Trophoblast cell (in vitro differentiated cells and primary cell): ENCODE data around the gene LRRC27.
A peak's percentile ranks its signal among the peaks of the same experiment; 100 is the strongest.

ENCODE experiments used
- DNase-seq, 2 donors: peaks; one replicate each; pipeline ENCODE4 v3.0.0-alpha.2; 2016
- H2AFZ ChIP-seq: 2 replicates; pipeline ENCODE4 v1.6.1; 2013; ENCODE audit warnings: low read length, moderate library complexity, mild to moderate bottlenecking; ENCODE audit not compliant: insufficient read depth, poor library complexity
- H2AK5ac ChIP-seq: 2 replicates; pipeline ENCODE4 v1.6.1; 2013; ENCODE audit warnings: mild to moderate bottlenecking, low read length
- H2BK120ac ChIP-seq: 2 replicates; pipeline ENCODE4 v1.6.1; 2013; ENCODE audit warnings: low read length, mild to moderate bottlenecking, moderate library complexity; ENCODE audit not compliant: insufficient read depth, poor library complexity
- H2BK12ac ChIP-seq: 2 replicates; pipeline ENCODE4 v1.6.1; 2013; ENCODE audit warnings: mild to moderate bottlenecking, low read length, moderate library complexity
- H2BK5ac ChIP-seq: 2 replicates; pipeline ENCODE4 v1.6.1; 2013; ENCODE audit warnings: low read length, low read depth, moderate library complexity, mild to moderate bottlenecking; ENCODE audit not compliant: poor library complexity
- H3K14ac ChIP-seq: 2 replicates; pipeline ENCODE4 v1.6.1; 2013; ENCODE audit warnings: mild to moderate bottlenecking, low read length
- H3K18ac ChIP-seq: 2 replicates; pipeline ENCODE4 v1.6.1; 2013; ENCODE audit warnings: mild to moderate bottlenecking, low read length
- H3K23ac ChIP-seq: 2 replicates; pipeline ENCODE4 v1.6.1; 2013; ENCODE audit warnings: low read length
- H3K27ac ChIP-seq: 2 replicates; pipeline ENCODE4 v1.5.1; 2013; ENCODE audit warnings: low read depth, mild to moderate bottlenecking, inconsistent platforms, low read length, moderate library complexity
- H3K27me3 ChIP-seq: 2 replicates; pipeline ENCODE4 v1.6.1; 2013; ENCODE audit warnings: inconsistent platforms, mild to moderate bottlenecking, low read length, moderate library complexity; ENCODE audit not compliant: insufficient read depth
- H3K36me3 ChIP-seq, 2 experiments: 1 replicate in 1 of 2; 2 replicates in 1 of 2; pipeline ENCODE4 v1.6.1; 2013; ENCODE audit warnings: low read length in 2 of 2, mild to moderate bottlenecking in 2 of 2, moderate library complexity in 1 of 2; ENCODE audit not compliant: insufficient read depth in 2 of 2, control insufficient read depth in 1 of 2
- H3K4ac ChIP-seq: 2 replicates; pipeline ENCODE4 v1.6.1; 2013; ENCODE audit warnings: low read depth, mild to moderate bottlenecking, low read length, moderate library complexity
- H3K4me1 ChIP-seq, 2 experiments: 1 replicate in 1 of 2; 2 replicates in 1 of 2; pipeline ENCODE4 v1.6.1; 2013; ENCODE audit warnings: low read length in 2 of 2, mild to moderate bottlenecking in 2 of 2, moderate library complexity in 1 of 2; ENCODE audit not compliant: insufficient read depth in 2 of 2, control insufficient read depth in 1 of 2
- H3K4me2 ChIP-seq: 2 replicates; pipeline ENCODE4 v1.6.1; 2013; ENCODE audit warnings: inconsistent platforms, mild to moderate bottlenecking, low read length, moderate library complexity
- H3K4me3 ChIP-seq: 2 replicates; pipeline ENCODE4 v1.5.1; 2013; ENCODE audit warnings: mild to moderate bottlenecking, low read depth, low read length, inconsistent platforms
- H3K79me1 ChIP-seq: one replicate; pipeline ENCODE4 v1.6.1; 2013; ENCODE audit warnings: low read length
- H3K79me2 ChIP-seq: 2 replicates; pipeline ENCODE4 v1.6.1; 2013; ENCODE audit warnings: low read length, mild to moderate bottlenecking; ENCODE audit not compliant: control insufficient read depth, insufficient read depth, poor library complexity
- H3K9ac ChIP-seq: 2 replicates; pipeline ENCODE4 v1.6.1; 2013; ENCODE audit warnings: mild to moderate bottlenecking, low read length
- H3K9me3 ChIP-seq: 2 replicates; pipeline ENCODE4 v1.6.1; 2013; ENCODE audit warnings: low read depth, mild to moderate bottlenecking, control low read depth, inconsistent platforms, low read length; ENCODE audit not compliant: insufficient read depth
- H4K12ac ChIP-seq: 2 replicates; pipeline ENCODE4 v1.6.1; 2013; ENCODE audit warnings: low read depth, mild to moderate bottlenecking, low read length, moderate library complexity
- H4K8ac ChIP-seq: 2 replicates; pipeline ENCODE4 v1.6.1; 2013; ENCODE audit warnings: low read depth, mild to moderate bottlenecking, low read length, moderate library complexity
- H4K91ac ChIP-seq: one replicate; pipeline ENCODE4 v1.6.1; 2013; ENCODE audit warnings: low read depth, mild to moderate bottlenecking, low read length, moderate library complexity
- WGBS: extraction: QIAGEN DNeasy Blood & Tissue Kit; methylation state at CpG from one replicate; pipeline ENCODE4 v1.1.7; 2013; ENCODE audit warnings: missing lambda C conversion rate; ENCODE audit not compliant: insufficient read length, insufficient coverage; ENCODE audit errors: extremely low coverage; 5-methylcytosine and 5-hydroxymethylcytosine counted together

The LRRC27 gene

GRCh38 chr10:132319853-132320653 lies 11.9 kb upstream of the LRRC27 start:
- H4K91ac ChIP-seq, result no peak overlapping the region
- H4K8ac ChIP-seq, result no peak overlapping the region
- no peak overlapping the region for H3K9ac ChIP-seq
- no peak overlapping the region for H3K14ac ChIP-seq
- no peaks in the 10 kb centered on the region for H3K36me3 ChIP-seq
- H3K23ac ChIP-seq, result no peak overlapping the region
- H3K4me2 ChIP-seq, result no peak overlapping the region
- H2BK5ac ChIP-seq, result no peak overlapping the region
- H2AFZ ChIP-seq, result no peak overlapping the region
- no peak overlapping the region for H2BK12ac ChIP-seq
- H4K12ac ChIP-seq, result no peak overlapping the region
- DNase-seq, result peak; percentile 53 to 74
- H3K27me3 ChIP-seq, result no peaks in the 10 kb centered on the region
- H3K79me1 ChIP-seq, result no peaks in the 10 kb centered on the region
- no peaks in the 10 kb centered on the region for H3K9me3 ChIP-seq
- H3K4me3 ChIP-seq, result no peak overlapping the region
- no peak overlapping the region for H2BK120ac ChIP-seq
- no peak overlapping the region for H2AK5ac ChIP-seq
- H3K4ac ChIP-seq, result no peak overlapping the region
- no CpG with 5 or more reads among the region's 15 CpGs for WGBS
- H3K27ac ChIP-seq, result no peak overlapping the region
- H3K79me2 ChIP-seq, result no peaks in the 10 kb centered on the region
- H3K4me1 ChIP-seq, result peaks cover 0 to 4% of the 10 kb centered on the region in 2 experiments
- H3K18ac ChIP-seq, result no peak overlapping the region

GRCh38 chr10:132320654-132321469 lies 11.1 kb upstream of the LRRC27 start:
- WGBS, result no CpG with 5 or more reads among the region's 13 CpGs

DNA sequence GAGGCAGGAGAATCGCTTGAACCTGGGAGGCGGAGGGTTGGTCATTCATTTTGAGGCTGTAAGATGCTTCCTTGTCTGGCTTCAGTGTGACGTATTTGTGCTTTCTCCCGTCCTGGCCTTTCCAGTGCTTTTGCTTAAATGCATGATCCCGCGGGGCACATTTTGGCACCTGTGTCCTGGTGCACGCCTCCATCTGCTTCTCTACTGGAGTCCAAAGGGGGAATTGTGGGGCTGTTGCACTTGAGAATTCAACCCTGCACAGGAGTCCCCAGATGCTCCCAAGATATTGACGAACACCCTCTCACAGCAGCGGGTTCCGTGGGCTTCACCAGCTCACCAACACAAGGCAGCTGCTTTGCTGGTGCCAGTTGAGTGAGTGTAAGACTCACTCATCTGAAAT lies 10.3 kb upstream of the LRRC27 start:
- no peak overlapping the region for H2AFZ ChIP-seq
- no peak overlapping the region for H3K27ac ChIP-seq
- H3K23ac ChIP-seq, result no peak overlapping the region
- H3K9ac ChIP-seq, result no peak overlapping the region
- WGBS, result no CpG with 5 or more reads among the region's 10 CpGs
- no peak overlapping the region for H2BK5ac ChIP-seq
- no peak overlapping the region for H3K4me2 ChIP-seq
- no peaks in the 10 kb centered on the region for H3K79me2 ChIP-seq
- H3K27me3 ChIP-seq, result no peaks in the 10 kb centered on the region
- no peak overlapping the region for H4K91ac ChIP-seq
- H4K8ac ChIP-seq, result no peak overlapping the region
- no peak overlapping the region for H2AK5ac ChIP-seq
- no peak overlapping the region for H3K4me3 ChIP-seq
- H3K14ac ChIP-seq, result no peak overlapping the region
- H3K18ac ChIP-seq, result no peak overlapping the region
- no peak for DNase-seq
- H2BK12ac ChIP-seq, result no peak overlapping the region
- peaks cover 0 to 4% of the 10 kb centered on the region in 2 experiments for H3K4me1 ChIP-seq
- peaks cover 0 to 2% of the 10 kb centered on the region in 2 experiments for H3K36me3 ChIP-seq
- H3K9me3 ChIP-seq, result no peaks in the 10 kb centered on the region
- no peak overlapping the region for H4K12ac ChIP-seq
- no peaks in the 10 kb centered on the region for H3K79me1 ChIP-seq
- H2BK120ac ChIP-seq, result no peak overlapping the region
- H3K4ac ChIP-seq, result no peak overlapping the region

More at GRCh38 chr10:132320654-132321469, 11.1 kb upstream of the LRRC27 start:
- Histone ChIP-seq H3K9me3 (no peaks in the 10 kb centered on the region), H4K91ac (no peak overlapping the region), H4K8ac (no peak overlapping the region), H3K27ac (no peak overlapping the region), H3K18ac (no peak overlapping the region), H3K4me3 (no peak overlapping the region), H2BK120ac (no peak overlapping the region), H3K36me3 (peaks cover 0 to 2% of the 10 kb centered on the region in 2 experiments), H3K4ac (no peak overlapping the region), H2AFZ (no peak overlapping the region), H3K23ac (no peak overlapping the region), H3K79me2 (no peaks in the 10 kb centered on the region), H4K12ac (no peak overlapping the region), H3K9ac (no peak overlapping the region), H3K4me1 (peaks cover 0 to 4% of the 10 kb centered on the region in 2 experiments), H3K27me3 (no peaks in the 10 kb centered on the region), H2AK5ac (no peak overlapping the region), H3K14ac (no peak overlapping the region), H3K4me2 (no peak overlapping the region), H3K79me1 (no peaks in the 10 kb centered on the region), H2BK5ac (no peak overlapping the region), H2BK12ac (no peak overlapping the region)
- DNase-seq, result no peak

DNA sequence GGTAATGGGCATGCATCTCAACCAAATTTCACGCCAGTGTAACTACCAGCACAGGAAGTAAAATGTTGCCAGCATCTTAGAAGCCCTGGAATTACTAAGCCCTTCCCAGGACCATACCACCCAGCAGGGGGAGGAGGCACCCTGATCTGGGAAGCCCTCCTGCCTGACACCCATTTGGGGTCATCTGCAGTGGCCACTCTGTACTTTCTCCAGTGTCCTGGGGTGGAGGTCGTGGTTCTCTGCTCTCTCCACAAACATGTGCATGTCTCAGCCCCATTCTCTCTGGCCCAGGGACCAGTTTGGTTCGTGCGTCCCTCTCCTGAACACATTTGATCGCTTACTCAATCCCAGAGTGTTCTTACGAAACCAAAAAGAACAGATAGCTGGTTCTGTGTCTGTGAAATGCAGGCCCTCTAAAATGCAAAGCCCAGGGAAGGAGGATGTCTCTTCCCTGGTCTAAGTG lies 9.4 kb upstream of the LRRC27 start:
- no peak overlapping the region for H2BK5ac ChIP-seq
- H2AFZ ChIP-seq, result no peak overlapping the region
- H3K79me2 ChIP-seq, result no peaks in the 10 kb centered on the region
- no peak overlapping the region for H2BK120ac ChIP-seq
- no peak overlapping the region for H3K9ac ChIP-seq
- H4K8ac ChIP-seq, result no peak overlapping the region
- H3K9me3 ChIP-seq, result no peaks in the 10 kb centered on the region
- H3K14ac ChIP-seq, result no peak overlapping the region
- no peak overlapping the region for H3K4me3 ChIP-seq
- no peak overlapping the region for H3K23ac ChIP-seq
- no peak overlapping the region for H4K12ac ChIP-seq
- peaks cover under 1 to 2% of the 10 kb centered on the region in 2 experiments for H3K36me3 ChIP-seq
- H3K4ac ChIP-seq, result no peak overlapping the region
- H3K4me1 ChIP-seq, result peaks cover 0 to 4% of the 10 kb centered on the region in 2 experiments
- H3K79me1 ChIP-seq, result no peaks in the 10 kb centered on the region
- H4K91ac ChIP-seq, result no peak overlapping the region
- no peak overlapping the region for H3K27ac ChIP-seq
- H3K18ac ChIP-seq, result no peak overlapping the region
- no peaks in the 10 kb centered on the region for H3K27me3 ChIP-seq
- H2AK5ac ChIP-seq, result no peak overlapping the region
- no peak overlapping the region for H3K4me2 ChIP-seq
- no peak overlapping the region for H2BK12ac ChIP-seq
- no CpG with 5 or more reads among the region's 6 CpGs for WGBS
- DNase-seq, result peak; percentile 38 to 69
